Mesendoderm (in vitro differentiated cells): ENCODE measurements around the gene ARL1.
"Not testable (repeated sequence)": the region's sequence is repeated elsewhere in the genome, so short reads cannot be mapped to it uniquely, and the experiment has no call there.

ENCODE experiments used
- DNase-seq: peaks from one replicate; pipeline ENCODE4 v3.0.0; 2013
- H2AK5ac ChIP-seq: 2 replicates; pipeline ENCODE4 v1.6.1; 2013; ENCODE audit warnings: low read length, inconsistent platforms
- H2BK120ac ChIP-seq: 2 replicates; pipeline ENCODE4 v1.6.1; 2013; ENCODE audit warnings: low read depth, mild to moderate bottlenecking, low read length, moderate library complexity, mixed read lengths
- H2BK15ac ChIP-seq: replicated peaks from 2 replicates; pipeline ENCODE4 v1.6.1; 2013; ENCODE audit warnings: low read depth, mild to moderate bottlenecking, moderate library complexity
- H2BK5ac ChIP-seq: 2 replicates; pipeline ENCODE4 v1.6.1; 2013; ENCODE audit warnings: low read length, inconsistent platforms
- H3K18ac ChIP-seq: 2 replicates; pipeline ENCODE4 v1.6.1; 2013; ENCODE audit warnings: mild to moderate bottlenecking, low read length, mixed read lengths
- H3K23ac ChIP-seq: one replicate; pipeline ENCODE4 v1.6.1; 2013; ENCODE audit warnings: low read length
- H3K27ac ChIP-seq: 2 replicates; pipeline ENCODE4 v1.5.1; 2013; ENCODE audit warnings: low read depth, mild to moderate bottlenecking, inconsistent platforms, low read length, moderate library complexity
- H3K27me3 ChIP-seq: 2 replicates; pipeline ENCODE4 v1.6.1; 2013; ENCODE audit warnings: low read length, control low read depth, mild to moderate bottlenecking, inconsistent platforms; ENCODE audit not compliant: insufficient read depth, poor library complexity
- H3K36me3 ChIP-seq: 2 replicates; pipeline ENCODE4 v1.6.1; 2013; ENCODE audit warnings: low read length, inconsistent platforms; ENCODE audit not compliant: control insufficient read depth, insufficient read depth
- H3K4ac ChIP-seq: one replicate; pipeline ENCODE4 v1.6.1; 2013; ENCODE audit warnings: low read depth, mild to moderate bottlenecking, low read length, moderate library complexity
- H3K4me1 ChIP-seq: 2 replicates; pipeline ENCODE4 v1.6.1; 2013; ENCODE audit warnings: low read depth, low read length, inconsistent platforms; ENCODE audit not compliant: control insufficient read depth
- H3K4me2 ChIP-seq: 2 replicates; pipeline ENCODE4 v1.6.1; 2013; ENCODE audit warnings: low read length
- H3K4me3 ChIP-seq: 2 replicates; pipeline ENCODE4 v1.5.1; 2013; ENCODE audit warnings: mild to moderate bottlenecking, low read length
- H3K56ac ChIP-seq: one replicate; pipeline ENCODE4 v1.6.1; 2013; ENCODE audit warnings: low read length
- H3K79me1 ChIP-seq: 2 replicates; pipeline ENCODE4 v1.6.1; 2013; ENCODE audit warnings: low read length, inconsistent platforms
- H3K79me2 ChIP-seq: 2 replicates; pipeline ENCODE4 v1.6.1; 2013; ENCODE audit warnings: mild to moderate bottlenecking, low read length; ENCODE audit not compliant: control insufficient read depth, insufficient read depth
- H3K9ac ChIP-seq: 2 replicates; pipeline ENCODE4 v1.6.1; 2013; ENCODE audit warnings: low read length, inconsistent platforms
- H4K5ac ChIP-seq: one replicate; pipeline ENCODE4 v1.6.1; 2013; ENCODE audit warnings: low read length
- H4K8ac ChIP-seq: one replicate; pipeline ENCODE4 v1.6.1; 2013; ENCODE audit warnings: low read depth, mild to moderate bottlenecking, control low read depth, low read length, moderate library complexity
- WGBS: extraction: QIAGEN DNeasy Blood & Tissue Kit; methylation state at CpG from one replicate; pipeline ENCODE4 v1.1.7; 2013; ENCODE audit warnings: low lambda C conversion rate, missing lambda C conversion rate; ENCODE audit not compliant: insufficient coverage; ENCODE audit errors: extremely low coverage; 5-methylcytosine and 5-hydroxymethylcytosine counted together

The ARL1 gene

DNA sequence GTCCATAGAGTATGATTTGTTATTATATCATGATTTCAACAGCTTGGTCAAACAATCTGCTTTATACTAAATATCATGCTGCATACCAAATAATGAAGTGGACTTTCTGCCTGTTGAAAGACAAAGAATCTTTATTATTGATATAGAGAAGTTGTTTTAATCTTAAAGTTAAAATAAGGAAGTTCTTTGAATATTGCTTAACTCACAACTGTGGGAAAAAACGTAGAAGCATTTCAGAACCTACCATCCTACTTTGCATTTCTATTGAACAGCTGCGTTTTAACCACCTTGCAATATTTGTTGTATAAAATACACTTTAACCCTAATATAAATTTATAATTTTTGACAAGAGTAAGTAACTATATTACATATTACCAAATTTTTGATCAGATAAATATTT is 22.9 kb upstream of the ARL1 start:
- H3K36me3 ChIP-seq, result no peaks in the 10 kb centered on the region
- H2BK15ac ChIP-seq, result no peak overlapping the region
- H3K23ac ChIP-seq, result no peak overlapping the region
- H3K4ac ChIP-seq, result no peak overlapping the region
- no peak overlapping the region for H3K4me3 ChIP-seq
- no peak overlapping the region for H3K4me2 ChIP-seq
- H3K9ac ChIP-seq, result no peak overlapping the region
- no peak overlapping the region for H4K5ac ChIP-seq
- WGBS, result 100% methylated on average over 1 of the region's 2 CpGs
- H2BK5ac ChIP-seq, result no peak overlapping the region
- H3K18ac ChIP-seq, result no peak overlapping the region
- no peak for DNase-seq
- no peak overlapping the region for H4K8ac ChIP-seq
- no peak overlapping the region for H3K27ac ChIP-seq
- no peaks in the 10 kb centered on the region for H3K79me2 ChIP-seq
- H3K4me1 ChIP-seq, result no peaks in the 10 kb centered on the region
- no peaks in the 10 kb centered on the region for H3K27me3 ChIP-seq
- no peak overlapping the region for H2BK120ac ChIP-seq
- no peaks in the 10 kb centered on the region for H3K79me1 ChIP-seq
- no peak overlapping the region for H3K56ac ChIP-seq
- no peak overlapping the region for H2AK5ac ChIP-seq

DNA sequence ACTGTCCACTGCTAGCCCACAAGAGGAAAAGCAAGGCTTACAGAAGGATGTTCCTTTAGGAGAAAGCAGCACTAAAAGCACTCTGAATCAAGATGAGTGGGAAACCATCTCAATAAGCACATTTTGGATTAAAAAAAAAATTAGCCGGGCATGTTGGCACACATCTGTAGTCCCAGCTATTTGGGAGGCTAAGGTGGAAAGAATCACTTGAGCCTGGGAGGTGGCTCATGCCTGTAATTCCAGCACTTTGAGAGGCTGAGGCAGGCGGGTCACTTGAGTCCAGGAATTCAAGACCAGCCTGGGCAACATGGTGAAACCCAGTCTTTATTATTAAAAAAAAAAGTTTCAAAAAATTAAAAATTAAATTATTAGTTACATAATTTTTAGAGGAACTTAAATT is 17.0 kb upstream of the ARL1 start:
- Histone ChIP-seq H3K79me2 (no peaks in the 10 kb centered on the region), H3K4me2 (no peak overlapping the region), H4K8ac (no peak overlapping the region), H3K4me3 (no peak overlapping the region), H3K27ac (no peak overlapping the region), H3K4me1 (no peaks in the 10 kb centered on the region), H3K27me3 (no peaks in the 10 kb centered on the region), H3K18ac (no peak overlapping the region), H3K79me1 (no peaks in the 10 kb centered on the region), H3K56ac (no peak overlapping the region), H3K9ac (no peak overlapping the region), H3K36me3 (no peaks in the 10 kb centered on the region), H2AK5ac (no peak overlapping the region), H3K23ac (no peak overlapping the region), H4K5ac (no peak overlapping the region), H2BK15ac (no peak overlapping the region), H3K4ac (no peak overlapping the region), H2BK120ac (no peak overlapping the region), H2BK5ac (no peak overlapping the region)
- DNase-seq, result no peak
- no CpG with 5 or more reads among the region's 2 CpGs for WGBS

DNA sequence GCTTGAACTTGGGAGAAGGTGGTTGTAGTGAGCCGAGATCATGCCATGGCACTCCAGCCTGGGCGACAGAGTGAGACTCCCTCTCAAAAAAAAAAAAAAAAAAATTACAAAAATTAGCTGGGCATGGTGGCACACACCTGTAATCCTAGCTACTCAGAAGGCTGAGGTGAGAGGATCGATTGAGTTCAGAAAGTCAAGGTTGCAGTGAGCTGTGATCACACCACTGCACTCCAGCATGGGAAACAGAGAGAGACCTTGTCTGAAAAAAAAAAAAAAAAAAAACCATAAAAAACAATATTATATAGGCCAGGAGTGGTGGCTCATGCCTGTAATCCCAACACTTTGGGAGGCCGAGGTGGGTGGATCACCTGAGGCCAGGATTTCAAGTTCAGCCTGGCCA is 14.5 kb upstream of the ARL1 start:
- not testable (repeated sequence) for H3K27ac ChIP-seq, H3K4ac ChIP-seq, H4K5ac ChIP-seq, DNase-seq, H2BK5ac ChIP-seq, H3K79me1 ChIP-seq, H3K18ac ChIP-seq, H4K8ac ChIP-seq, H3K9ac ChIP-seq, H3K56ac ChIP-seq, H3K4me1 ChIP-seq, H2AK5ac ChIP-seq, H3K79me2 ChIP-seq, H2BK120ac ChIP-seq, H3K36me3 ChIP-seq, H3K27me3 ChIP-seq, H3K4me3 ChIP-seq, H2BK15ac ChIP-seq, H3K23ac ChIP-seq, H3K4me2 ChIP-seq
- no CpG with 5 or more reads among the region's 4 CpGs for WGBS

DNA sequence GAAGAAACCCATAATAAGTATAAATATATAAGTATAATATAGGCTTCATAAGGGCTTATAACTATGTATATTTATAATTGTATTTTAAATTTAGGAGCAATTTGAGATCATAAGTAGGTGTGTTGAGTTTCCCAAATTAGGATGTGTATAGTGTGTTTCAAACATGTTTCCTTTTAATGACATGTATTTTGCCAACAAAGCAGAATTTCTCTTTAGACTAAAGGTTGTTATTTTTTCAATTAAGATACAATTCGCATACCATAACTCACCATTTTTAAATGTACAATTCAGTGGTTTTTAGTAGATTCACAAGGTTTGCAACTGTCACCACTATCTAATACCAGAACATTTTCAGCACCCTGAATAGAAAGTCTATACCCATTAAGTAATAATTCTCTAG is 7.7 kb upstream of the ARL1 start:
- no peaks in the 10 kb centered on the region for H3K4me1 ChIP-seq
- H3K79me1 ChIP-seq, result no peaks in the 10 kb centered on the region
- no CpG with 5 or more reads among the region's 1 CpG for WGBS
- H2AK5ac ChIP-seq, result no peak overlapping the region
- H2BK120ac ChIP-seq, result no peak overlapping the region
- H3K4ac ChIP-seq, result no peak overlapping the region
- H3K4me2 ChIP-seq, result no peak overlapping the region
- H3K27me3 ChIP-seq, result no peaks in the 10 kb centered on the region
- no peak overlapping the region for H4K8ac ChIP-seq
- no peak overlapping the region for H3K27ac ChIP-seq
- H3K36me3 ChIP-seq, result no peaks in the 10 kb centered on the region
- no peak overlapping the region for H2BK5ac ChIP-seq
- no peak overlapping the region for H2BK15ac ChIP-seq
- H3K18ac ChIP-seq, result no peak overlapping the region
- H3K4me3 ChIP-seq, result no peak overlapping the region
- H3K56ac ChIP-seq, result no peak overlapping the region
- H3K9ac ChIP-seq, result no peak overlapping the region
- H3K79me2 ChIP-seq, result no peaks in the 10 kb centered on the region
- H4K5ac ChIP-seq, result no peak overlapping the region
- H3K23ac ChIP-seq, result no peak overlapping the region
- no peak for DNase-seq

DNA sequence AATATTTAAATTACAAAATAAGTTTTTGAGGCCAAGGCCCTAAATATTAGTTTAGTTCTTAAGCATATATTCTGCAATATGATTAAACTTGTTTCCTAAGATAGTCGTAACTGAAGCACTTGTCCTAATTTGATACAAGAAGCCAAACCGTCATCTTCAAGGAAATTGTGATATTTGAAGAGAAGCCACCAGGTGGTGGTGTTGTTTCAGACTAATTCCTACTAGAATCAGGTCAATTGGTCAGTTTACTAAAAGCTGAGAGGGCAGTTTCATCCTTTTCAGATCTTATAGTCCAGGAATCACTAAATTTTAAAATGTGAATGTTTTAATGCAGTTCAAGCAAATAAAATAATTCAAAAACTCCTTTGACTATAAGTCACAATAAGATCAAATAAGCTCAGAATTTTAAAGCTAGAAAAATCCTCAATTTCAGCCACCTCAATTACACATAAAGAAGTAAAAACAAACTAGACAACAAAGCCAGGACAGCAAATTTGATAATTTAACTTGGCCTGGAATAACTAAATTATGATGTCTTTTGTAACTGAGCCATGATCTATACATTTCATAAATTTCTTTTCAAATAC is 7.1 kb upstream of the ARL1 start:
- Histone ChIP-seq H3K9ac (no peak overlapping the region), H3K56ac (no peak overlapping the region), H3K23ac (no peak overlapping the region), H3K4ac (no peak overlapping the region), H2BK15ac (no peak overlapping the region), H2BK5ac (no peak overlapping the region), H3K4me2 (no peak overlapping the region), H3K27me3 (no peaks in the 10 kb centered on the region), H3K36me3 (no peaks in the 10 kb centered on the region), H4K5ac (no peak overlapping the region), H2AK5ac (no peak overlapping the region), H3K18ac (no peak overlapping the region), H3K79me1 (no peaks in the 10 kb centered on the region), H3K27ac (no peak overlapping the region), H3K79me2 (no peaks in the 10 kb centered on the region), H3K4me1 (no peaks in the 10 kb centered on the region), H2BK120ac (no peak overlapping the region), H3K4me3 (no peak overlapping the region), H4K8ac (no peak overlapping the region)
- DNase-seq, result peak; percentile 67
- WGBS, result no CpG with 5 or more reads among the region's 2 CpGs

DNA sequence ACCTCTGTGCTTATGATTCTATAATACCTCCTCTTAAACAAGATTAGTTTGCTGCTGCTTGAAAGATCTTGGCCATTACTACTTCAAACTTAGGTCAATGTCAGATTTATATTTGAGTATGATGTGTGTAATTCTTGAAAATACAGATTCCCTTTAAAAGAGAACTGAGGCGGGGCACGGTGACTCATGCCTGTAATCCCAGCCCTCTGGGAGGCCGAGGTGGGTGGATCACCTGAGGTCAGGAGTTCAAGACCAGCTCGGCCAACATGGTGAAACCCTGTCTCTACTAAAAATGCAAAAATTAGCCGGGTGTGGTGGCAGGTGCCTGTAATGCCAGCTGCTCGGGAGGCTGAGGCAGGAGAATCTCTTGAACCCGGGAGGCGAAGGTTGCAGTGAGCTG is 2.6 kb upstream of the ARL1 start:
- H3K4me2 ChIP-seq, H3K9ac ChIP-seq, H2BK5ac ChIP-seq, H2BK15ac ChIP-seq, H2BK120ac ChIP-seq, H2AK5ac ChIP-seq, H3K4me1 ChIP-seq, H3K4me3 ChIP-seq, H4K8ac ChIP-seq, DNase-seq, H3K27ac ChIP-seq, H3K79me1 ChIP-seq, H3K4ac ChIP-seq, H3K27me3 ChIP-seq, H4K5ac ChIP-seq, H3K56ac ChIP-seq, H3K36me3 ChIP-seq, H3K18ac ChIP-seq, H3K23ac ChIP-seq: not testable (repeated sequence)
- H3K79me2 ChIP-seq, result peaks cover 15% of the 10 kb centered on the region
- WGBS, result no CpG with 5 or more reads among the region's 8 CpGs
